ENCODE results near the gene DIS3L2.

- no peak for TF ChIP-seq CTCF (IDR thresholded peaks at IDR 0.05)
- TF ChIP-seq ZFX (IDR thresholded peaks at IDR 0.05; ENCODE audit: borderline replicate concordance) = no peak
Observed at GRCh38 chr2:232330068-232330999, 368.8 kb downstream of the DIS3L2 start.
